Measurements from ENCODE around the gene LGALS14. TPM values are rescaled to one million over a fixed set of nuclear protein-coding genes. Genes with fewer than 3 reads are reported as not detected.
"Not testable (repeated sequence)": the region's sequence is repeated elsewhere in the genome, so short reads cannot be mapped to it uniquely, and the experiment has no call there.

LGALS14 gene, protein sequence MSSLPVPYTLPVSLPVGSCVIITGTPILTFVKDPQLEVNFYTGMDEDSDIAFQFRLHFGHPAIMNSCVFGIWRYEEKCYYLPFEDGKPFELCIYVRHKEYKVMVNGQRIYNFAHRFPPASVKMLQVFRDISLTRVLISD
- total RNA-seq (2014; rRNA removed; shearing (Covaris generic); ENCODE audit: low replicate concordance), result not detected in 2 replicates

DNA sequence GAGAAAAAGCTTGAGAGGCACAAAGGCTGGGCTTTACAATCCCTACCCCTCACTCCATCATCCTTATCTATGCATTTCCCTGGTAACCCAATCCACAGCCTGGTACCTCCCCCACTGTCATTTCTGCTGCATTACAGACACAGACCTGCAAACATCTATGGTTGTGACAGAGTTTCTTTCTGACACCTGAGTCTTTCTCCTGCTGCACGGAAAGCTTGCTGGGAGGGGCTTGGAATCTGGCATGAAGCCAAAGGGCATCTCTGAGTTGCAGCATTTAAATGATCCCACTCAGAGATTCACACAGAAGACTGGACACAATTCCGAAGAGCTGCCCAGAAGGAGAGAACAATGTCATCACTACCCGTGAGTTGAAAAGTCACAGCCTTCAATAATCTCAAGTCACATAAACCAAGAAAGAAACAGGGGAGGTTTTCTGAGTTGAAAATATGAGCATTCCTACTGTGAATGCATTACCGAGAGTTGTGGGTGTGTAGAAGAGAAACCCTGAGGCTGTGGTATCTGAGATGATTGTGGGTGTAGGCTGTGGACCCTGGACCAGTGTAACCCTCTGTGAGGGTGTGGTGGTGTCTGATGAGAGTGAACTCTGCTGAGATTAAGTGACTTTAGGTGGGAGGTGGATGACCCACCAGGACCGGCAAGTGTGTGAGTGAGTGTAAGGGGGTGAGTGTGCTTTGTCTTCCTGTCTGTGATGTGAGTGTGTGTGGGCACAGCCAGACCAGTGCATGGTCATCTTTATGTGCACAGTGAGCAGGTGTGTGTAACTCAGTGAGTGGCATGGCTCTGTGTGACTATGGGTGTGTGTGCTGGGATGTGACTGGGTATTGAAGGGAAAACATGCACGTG is at the start of gene LGALS14:
Gene LGALS14 (plus strand): TSS at position 301 of the 864 bp plus-strand sequence. CDS start 48 bp downstream, at position 349.
- H3K9me3 ChIP-seq, result no peaks in the 10 kb centered on the region
- peaks cover 23% of the 10 kb centered on the region for H3K27me3 ChIP-seq
- no peaks in the 10 kb centered on the region for H3K36me3 ChIP-seq
- no peak within 1 kb of the TSS for H3K4me3 ChIP-seq
- no peak for DNase-seq

DNA sequence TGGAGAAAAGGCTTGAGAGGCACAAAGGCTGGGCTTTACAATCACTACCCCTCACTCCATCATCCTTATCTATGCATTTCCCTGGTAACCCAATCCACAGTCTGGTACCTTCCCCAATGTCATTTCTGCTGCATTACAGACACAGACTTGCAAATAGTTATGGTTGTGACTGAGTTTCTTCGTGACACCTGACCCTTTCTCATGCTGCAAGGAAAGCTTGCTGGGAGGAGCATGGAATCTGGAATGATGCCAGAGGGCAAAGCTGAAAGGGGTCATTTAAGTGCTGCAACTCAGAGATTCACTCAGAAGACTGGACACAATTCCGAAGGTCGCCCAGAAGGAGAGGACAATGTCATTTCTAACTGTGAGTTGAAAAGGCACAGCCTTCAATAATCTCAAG is 48.7 kb upstream of the LGALS14 start, which contains the start of gene LGALS16:
Gene LGALS16 (plus strand): TSS at position 301 of the 400 bp plus-strand sequence. CDS start 49 bp downstream, at position 350.
- H3K27me3 ChIP-seq, result peaks cover 13% of the 10 kb centered on the region; the same call in 1 of the 2 replicates
- no peak for DNase-seq
- no peak within 1 kb of the TSS for H3K4me3 ChIP-seq
- H3K9me3 ChIP-seq, result no peaks in the 10 kb centered on the region
- no peaks in the 10 kb centered on the region for H3K36me3 ChIP-seq

DNA sequence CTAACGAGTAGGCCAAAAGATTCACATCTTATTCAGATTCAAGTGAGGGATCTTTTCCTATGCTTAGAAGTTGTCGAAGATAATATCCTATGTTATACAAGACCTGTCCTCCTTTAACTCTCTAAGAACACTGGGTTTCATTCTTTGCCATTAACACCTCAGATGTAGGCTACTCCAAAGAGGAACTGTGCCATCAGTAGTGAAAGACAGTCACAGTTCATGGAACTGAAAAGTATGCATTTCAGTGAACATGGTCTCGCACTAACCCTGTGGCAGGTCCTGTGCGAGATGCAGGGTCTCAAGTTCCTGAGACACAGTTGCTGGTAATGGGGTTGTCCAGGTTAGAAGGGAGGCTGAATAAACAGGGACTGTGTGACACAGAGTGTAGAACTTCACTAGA is 44.5 kb upstream of the LGALS14 start:
- Histone ChIP-seq H3K27me3 (peaks cover 11% of the 10 kb centered on the region; the same call in 1 of the 2 replicates), H3K36me3 (no peaks in the 10 kb centered on the region), H3K9me3 (no peaks in the 10 kb centered on the region), H3K4me3 (no peak overlapping the region)
- DNase-seq, result no peak

DNA sequence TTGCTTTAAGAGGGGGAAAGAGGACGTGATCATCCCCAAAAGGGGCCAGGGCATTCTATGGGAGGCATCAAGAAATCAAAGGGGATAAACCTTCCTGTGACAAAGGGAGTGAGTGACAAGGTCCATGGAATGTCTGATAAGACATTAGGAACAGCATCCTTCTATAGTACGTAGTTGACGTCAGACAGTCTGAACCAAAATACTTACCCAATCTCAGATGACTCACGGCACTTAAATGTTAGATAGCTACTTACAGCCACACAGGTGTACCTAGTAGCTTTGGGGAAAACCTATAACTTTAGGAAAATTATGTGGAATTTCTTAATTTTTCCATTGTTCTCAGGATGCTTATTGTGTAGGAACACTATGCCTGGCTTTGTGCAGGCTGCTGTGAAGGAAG is 43.6 kb upstream of the LGALS14 start:
- no peak overlapping the region for H3K4me3 ChIP-seq
- peaks cover 11% of the 10 kb centered on the region; the same call in 1 of the 2 replicates for H3K27me3 ChIP-seq
- DNase-seq, result no peak
- no peaks in the 10 kb centered on the region for H3K9me3 ChIP-seq
- H3K36me3 ChIP-seq, result no peaks in the 10 kb centered on the region

DNA sequence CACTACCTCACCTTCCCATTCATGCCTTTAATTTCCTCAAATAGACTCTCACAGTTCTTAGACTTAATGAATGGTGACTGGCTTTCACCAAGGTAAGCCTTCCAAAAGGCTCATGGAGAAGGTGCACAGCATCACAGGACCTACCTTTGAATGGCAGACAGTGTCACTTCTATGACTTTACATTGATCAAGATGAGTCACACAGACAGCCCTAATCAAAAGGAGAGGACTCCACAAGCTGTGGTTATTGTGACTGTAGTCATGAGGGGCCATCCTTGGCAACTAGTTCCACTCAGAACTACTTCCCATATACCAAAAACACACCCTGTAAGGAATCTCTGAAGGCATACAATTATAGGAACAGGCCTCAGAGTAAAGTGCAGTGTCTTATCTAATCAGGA is 42.7 kb upstream of the LGALS14 start:
- Histone ChIP-seq H3K9me3 (no peaks in the 10 kb centered on the region), H3K27me3 (peaks cover 11% of the 10 kb centered on the region; the same call in 1 of the 2 replicates), H3K36me3 (no peaks in the 10 kb centered on the region), H3K4me3 (no peak overlapping the region)
- no peak for DNase-seq

DNA sequence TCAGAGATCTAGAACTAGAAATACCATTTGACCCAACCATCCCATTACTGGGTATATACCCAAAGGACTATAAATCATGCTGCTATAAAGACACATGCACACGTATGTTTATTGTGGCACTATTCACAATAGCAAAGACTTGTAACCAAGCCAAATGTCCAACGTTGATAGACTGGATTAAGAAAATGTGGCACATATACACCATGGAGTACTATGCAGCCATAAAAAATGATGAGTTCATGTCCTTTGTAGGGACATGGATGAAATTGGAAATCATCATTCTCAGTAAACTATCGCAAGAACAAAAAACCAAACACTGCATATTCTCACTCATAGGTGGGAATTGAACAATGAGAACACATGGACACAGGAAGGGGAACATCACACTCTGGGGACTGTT is 34.4 kb upstream of the LGALS14 start:
- not testable (repeated sequence) for H3K4me3 ChIP-seq, H3K9me3 ChIP-seq, DNase-seq, H3K27me3 ChIP-seq, H3K36me3 ChIP-seq

DNA sequence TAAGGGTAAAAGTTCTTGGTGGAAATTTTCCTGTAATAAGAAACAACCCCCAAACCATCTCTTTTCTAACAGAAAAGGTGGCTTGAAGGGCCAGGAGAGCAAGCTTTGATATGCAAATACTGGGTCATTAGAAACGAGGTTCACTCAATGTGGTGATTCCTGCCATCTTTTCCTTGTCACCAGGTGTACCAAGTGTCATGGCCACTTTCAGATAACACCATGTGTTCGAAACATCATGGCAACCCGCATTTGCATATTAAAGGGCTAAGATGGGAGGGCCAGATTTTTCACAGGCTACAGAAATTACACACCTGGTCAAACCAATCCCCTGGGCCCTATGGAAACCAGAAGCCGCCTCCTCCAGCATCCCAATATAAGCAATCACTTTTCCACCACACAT is 33.3 kb upstream of the LGALS14 start:
- no peak for DNase-seq
- no peak overlapping the region for H3K4me3 ChIP-seq
- H3K27me3 ChIP-seq, result peaks cover 13% of the 10 kb centered on the region
- no peaks in the 10 kb centered on the region for H3K36me3 ChIP-seq
- no peaks in the 10 kb centered on the region for H3K9me3 ChIP-seq

DNA sequence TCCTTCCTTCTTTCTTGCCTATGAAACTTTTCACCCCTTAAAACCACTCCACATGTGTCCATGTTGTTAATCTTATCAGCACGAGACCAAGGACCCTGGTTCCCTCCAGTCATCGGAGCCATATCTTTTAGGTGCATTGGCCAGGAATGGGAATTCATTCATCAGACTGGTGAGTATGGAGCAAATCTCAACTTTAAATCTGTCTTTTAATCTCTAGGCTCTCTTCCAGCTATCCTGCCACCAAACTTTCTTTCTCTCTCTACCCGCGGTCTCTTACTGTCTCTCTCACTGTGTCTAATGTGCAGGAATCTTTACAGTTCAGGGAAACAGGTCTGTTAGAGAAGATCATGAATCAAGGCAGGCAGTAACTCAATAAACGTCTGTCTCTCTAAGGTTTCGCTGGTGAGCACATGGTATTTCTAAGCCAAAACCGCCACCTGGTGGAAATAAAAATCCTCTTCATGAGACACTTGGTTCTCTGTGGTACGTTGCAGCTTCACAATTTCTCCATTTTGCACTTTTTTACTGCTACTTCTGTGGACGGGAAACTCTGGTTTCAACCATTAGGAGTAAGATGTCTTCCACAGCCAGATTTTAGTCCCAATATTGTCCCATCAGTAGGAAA is 32.4 kb upstream of the LGALS14 start:
- no peaks in the 10 kb centered on the region for H3K9me3 ChIP-seq
- H3K27me3 ChIP-seq, result peaks cover 13% of the 10 kb centered on the region
- H3K4me3 ChIP-seq, result no peak overlapping the region
- H3K36me3 ChIP-seq, result no peaks in the 10 kb centered on the region
- no peak for DNase-seq

DNA sequence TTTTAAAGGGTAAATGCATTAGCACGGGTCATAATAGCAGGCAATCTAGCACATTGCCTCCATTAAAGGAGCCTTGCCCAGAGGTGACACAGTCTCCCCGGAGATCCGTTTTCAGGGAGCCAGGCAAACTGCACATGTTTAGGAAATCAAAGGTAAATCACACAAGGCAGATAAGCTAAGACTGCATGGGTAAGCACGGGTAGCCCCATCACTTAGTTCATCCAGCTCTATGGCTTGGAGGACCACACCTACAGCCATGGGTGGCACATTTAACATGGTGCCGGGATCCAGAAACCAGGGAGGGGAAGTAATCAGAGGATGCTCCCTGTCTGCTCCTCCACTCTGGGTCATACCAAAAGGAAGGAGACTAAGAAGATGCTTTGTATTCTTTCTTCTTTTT is 31.8 kb upstream of the LGALS14 start:
- Histone ChIP-seq H3K4me3 (no peak overlapping the region), H3K36me3 (no peaks in the 10 kb centered on the region), H3K9me3 (no peaks in the 10 kb centered on the region), H3K27me3 (peaks cover 11% of the 10 kb centered on the region)
- DNase-seq, result no peak

DNA sequence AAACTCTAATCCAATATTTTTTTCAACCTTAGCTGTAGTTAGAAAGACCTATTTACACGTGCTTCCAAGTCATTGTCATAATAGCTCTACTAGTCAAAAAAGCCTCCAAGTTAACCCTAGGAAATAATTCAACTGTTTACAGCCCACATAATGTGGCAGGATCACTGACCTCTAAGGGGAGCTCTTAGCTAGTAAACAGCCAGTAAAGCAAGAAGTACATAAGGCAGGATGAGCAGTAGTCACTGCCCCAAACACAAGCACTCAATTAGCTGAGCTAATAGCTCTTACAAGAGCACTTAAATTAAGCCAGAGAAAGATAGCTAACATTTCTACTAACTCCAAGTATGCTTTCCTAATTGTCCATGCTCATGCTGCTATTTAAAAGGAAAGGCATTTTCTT is 30.4 kb upstream of the LGALS14 start:
- H3K27me3 ChIP-seq, H3K9me3 ChIP-seq, DNase-seq, H3K36me3 ChIP-seq, H3K4me3 ChIP-seq: not testable (repeated sequence)

DNA sequence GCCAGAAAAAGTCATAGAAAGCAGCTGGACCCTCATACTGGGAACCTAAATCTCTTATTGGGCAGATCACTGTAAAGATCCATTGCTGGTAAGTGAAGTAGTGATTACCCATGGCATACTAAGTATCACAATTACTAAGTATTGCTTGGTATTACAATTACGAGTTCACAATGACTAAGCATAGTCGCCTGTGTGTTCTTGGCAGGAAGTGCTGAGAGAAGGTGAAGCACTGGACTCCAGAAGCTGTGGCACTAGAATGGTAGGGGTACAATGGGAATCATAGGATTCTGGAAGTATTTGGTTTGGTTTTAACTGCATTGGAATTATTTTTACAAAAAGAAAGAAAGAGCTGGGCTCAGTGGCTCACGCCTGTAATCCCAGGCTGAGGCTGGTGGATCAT is 28.3 kb upstream of the LGALS14 start:
- Histone ChIP-seq H3K36me3 (no peaks in the 10 kb centered on the region), H3K9me3 (no peaks in the 10 kb centered on the region), H3K4me3 (no peak overlapping the region), H3K27me3 (peaks cover 10% of the 10 kb centered on the region)
- DNase-seq, result peak; percentile 5

DNA sequence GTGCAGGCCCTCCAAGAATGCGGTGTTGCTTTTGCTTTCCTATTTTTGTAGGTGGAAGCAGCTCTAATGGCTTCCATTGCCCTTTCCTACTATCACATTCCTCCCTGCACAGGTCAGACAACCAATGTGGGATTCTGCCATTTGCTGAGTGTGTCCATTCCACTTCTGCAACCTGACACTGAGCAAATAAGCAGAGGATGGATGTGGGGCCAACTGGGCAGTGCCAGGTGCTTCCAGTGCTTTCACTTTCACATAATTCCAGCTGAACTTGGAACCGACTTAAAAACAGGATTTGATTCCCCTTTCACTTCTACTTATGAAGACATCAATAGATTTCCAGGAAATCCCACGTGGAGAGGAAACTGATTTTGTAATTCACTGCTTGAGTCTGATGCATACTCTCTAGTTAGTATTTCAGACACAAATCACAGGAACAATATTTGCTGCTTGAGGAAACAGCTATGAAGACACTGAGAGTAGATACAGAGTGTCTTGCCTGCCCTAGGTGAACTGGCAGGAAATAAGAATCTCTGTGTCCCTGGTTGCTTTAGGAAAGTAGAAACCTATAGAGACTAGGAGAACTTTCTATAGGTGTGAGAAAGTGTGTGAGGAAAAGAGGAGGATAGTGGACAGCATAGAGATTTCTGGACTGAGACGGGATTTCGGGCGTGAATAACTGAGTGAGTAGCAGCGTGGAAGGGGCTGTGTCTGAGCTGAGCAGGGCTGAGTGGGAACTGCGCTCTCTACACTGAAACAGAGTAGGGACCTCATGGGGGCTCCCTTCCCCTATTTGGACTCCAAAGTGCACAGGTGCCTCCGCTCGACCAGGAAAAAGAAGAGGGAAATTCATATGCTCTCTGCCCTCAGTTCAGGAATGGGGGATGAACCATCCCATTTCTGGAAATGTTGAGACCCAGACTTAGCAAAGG is 26.1 kb upstream of the LGALS14 start:
- Histone ChIP-seq H3K27me3 (peaks cover 4% of the 10 kb centered on the region), H3K9me3 (no peaks in the 10 kb centered on the region), H3K36me3 (no peaks in the 10 kb centered on the region), H3K4me3 (no peak overlapping the region)
- peak; percentile 12 for DNase-seq

DNA sequence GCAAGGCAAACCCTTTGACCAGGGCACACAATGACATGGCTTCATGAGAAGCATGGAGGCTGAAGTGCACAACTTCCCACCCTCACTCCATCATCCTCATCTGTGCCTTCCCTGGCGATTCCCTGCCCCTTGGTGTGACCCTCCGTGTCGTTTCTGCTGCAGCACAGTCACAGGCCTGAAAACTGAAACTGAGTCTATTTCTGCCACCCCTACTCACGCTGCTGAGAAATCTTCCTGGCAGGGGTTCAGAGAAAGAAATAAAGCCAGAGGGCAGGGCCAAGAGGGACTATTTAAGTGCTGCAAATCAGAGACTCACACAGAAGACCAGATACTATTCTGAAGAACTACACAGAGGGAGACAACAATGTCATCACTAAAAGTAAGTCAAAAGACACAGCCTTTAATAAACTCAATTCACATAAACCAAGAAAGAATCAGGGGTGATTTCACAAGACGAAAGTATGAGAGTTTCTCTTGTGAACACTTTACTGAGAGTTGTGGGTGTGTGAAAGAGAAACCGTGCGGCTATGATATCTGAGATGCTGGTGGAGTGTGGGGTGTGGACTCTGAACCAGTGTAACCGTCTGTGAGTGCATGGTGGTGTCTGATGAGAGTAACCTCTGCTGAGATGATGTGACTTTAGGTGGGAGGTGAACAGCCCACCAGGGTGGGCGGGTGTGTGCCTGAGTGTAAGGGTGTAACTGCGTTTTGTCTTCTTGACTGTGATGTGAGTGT is 25.1 kb upstream of the LGALS14 start:
- Histone ChIP-seq H3K4me3 (no peak overlapping the region), H3K9me3 (no peaks in the 10 kb centered on the region)

DNA sequence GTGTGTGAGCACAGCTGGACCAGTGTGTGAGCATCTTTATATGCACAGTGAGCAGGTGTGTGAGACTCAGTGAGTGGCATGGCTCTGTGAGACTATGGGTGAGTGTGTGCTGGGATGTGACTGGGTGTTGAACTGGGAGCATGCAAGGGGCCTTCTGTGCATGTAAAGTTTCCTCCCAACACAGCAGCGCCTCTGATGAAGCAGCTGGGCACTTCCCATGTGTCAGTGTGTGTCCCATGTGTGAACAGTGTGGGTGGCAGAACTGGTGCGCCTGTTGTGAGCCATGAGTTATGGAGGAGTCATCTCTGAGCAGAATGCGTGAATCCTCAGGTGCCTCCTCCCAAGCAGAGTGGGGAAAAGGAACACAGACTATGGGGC is 24.5 kb upstream of the LGALS14 start:
- DNase-seq, result no peak
- H3K27me3 ChIP-seq, result peaks cover 8% of the 10 kb centered on the region
- H3K36me3 ChIP-seq, result no peaks in the 10 kb centered on the region
- H3K9me3 ChIP-seq, result no peaks in the 10 kb centered on the region
- H3K4me3 ChIP-seq, result no peak overlapping the region

More for the DNA sequence above, 25.1 kb upstream of the LGALS14 start:
- peaks cover 4% of the 10 kb centered on the region for H3K27me3 ChIP-seq
- DNase-seq, result no peak
- H3K36me3 ChIP-seq, result no peaks in the 10 kb centered on the region

DNA sequence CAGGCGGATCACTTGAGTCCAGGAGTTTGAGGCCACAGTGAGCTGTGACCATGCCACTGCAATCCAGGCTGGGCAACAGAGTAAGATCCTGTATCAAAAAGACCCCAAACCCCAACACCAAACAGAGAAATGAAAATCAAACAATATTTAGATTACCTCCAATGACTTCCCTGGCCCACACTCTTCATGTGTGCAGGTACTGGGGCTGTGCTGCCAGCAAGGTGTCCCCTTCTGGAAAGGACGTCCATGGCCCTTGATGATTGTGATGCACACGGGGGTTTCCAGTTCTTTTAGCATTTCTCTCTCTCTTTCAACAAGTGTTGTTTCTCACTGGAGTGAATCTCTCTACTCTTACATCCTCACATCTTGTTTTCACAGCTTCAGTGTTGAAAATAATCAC is 23.7 kb upstream of the LGALS14 start:
- DNase-seq, result no peak
- Histone ChIP-seq H3K36me3 (no peaks in the 10 kb centered on the region), H3K27me3 (peaks cover 10% of the 10 kb centered on the region), H3K9me3 (no peaks in the 10 kb centered on the region), H3K4me3 (no peak overlapping the region)

DNA sequence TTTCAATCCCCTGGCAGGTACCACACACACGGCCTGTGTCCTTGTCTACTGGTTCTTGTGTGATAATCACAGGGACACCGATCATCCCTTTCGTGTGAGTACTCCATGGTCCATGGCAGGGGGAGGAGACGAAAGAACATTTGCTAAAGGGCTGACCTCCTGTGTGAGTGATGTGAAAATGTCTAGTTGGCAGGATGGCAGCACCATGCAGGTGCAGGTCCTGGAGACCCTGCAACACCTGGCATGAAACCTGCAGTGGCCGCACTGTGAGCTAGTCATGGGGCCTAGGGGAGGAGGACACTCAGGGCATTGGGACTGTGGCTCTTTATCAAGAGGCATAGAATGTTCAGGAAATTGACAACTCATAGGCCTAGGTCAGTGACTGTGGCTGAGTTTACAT is 22.9 kb upstream of the LGALS14 start:
- H3K9me3 ChIP-seq, result no peaks in the 10 kb centered on the region
- H3K4me3 ChIP-seq, result no peak overlapping the region
- no peak for DNase-seq
- H3K36me3 ChIP-seq, result no peaks in the 10 kb centered on the region
- H3K27me3 ChIP-seq, result peaks cover 19% of the 10 kb centered on the region

Measured in MG63 (cell line).